Ovary (tissue), 9 donors: ENCODE measurements around the gene VAV2. TPM values are rescaled to one million over a fixed set of nuclear protein-coding genes. Genes with fewer than 3 reads are reported as not detected.
A peak's percentile ranks its signal among the peaks of the same experiment; 100 is the strongest.

ENCODE experiments used
- DNase-seq, 5 donors: peaks; one replicate each; pipeline ENCODE4 v3.0.0-alpha.2; 2019 to 2020
- H3K27ac ChIP-seq, 2 donors: fragments of 200-600 bp; one replicate each; pipeline versions ENCODE4 v1.5.1 to v1.8.0; 2019 to 2022
- H3K27me3 ChIP-seq: fragments of 200-600 bp; one replicate; pipeline ENCODE4 v1.8.0; 2022
- H3K36me3 ChIP-seq: fragments of 200-600 bp; sonication (generic); one replicate; pipeline ENCODE4 v1.5.1; 2019
- H3K4me1 ChIP-seq: one replicate; pipeline ENCODE4 v1.8.1; 2013; ENCODE audit warnings: mild to moderate bottlenecking, moderate library complexity; ENCODE audit not compliant: insufficient read depth
- H3K4me3 ChIP-seq: fragments of 200-600 bp; sonication (generic); one replicate; pipeline ENCODE4 v1.5.1; 2017
- H3K9me3 ChIP-seq, 2 donors: fragments of 200-600 bp in 1 of 2; sonication (generic) in 1 of 2; one replicate each; pipeline versions ENCODE4 v1.5.1 to v1.8.1; 2013 to 2019; ENCODE audit warnings: mild to moderate bottlenecking in 1 of 2, moderate library complexity in 1 of 2
- EP300 ChIP-seq: sonication (generic); formaldehyde crosslinking; IDR thresholded peaks from one replicate; pipeline ENCODE4 v1.6.1; 2017; ENCODE audit warnings: antibody characterized with exemption
- POLR2A ChIP-seq: fragments of 450-650 bp; IDR thresholded peaks from one replicate; pipeline ENCODE4 v1.6.1; 2017; ENCODE audit warnings: antibody characterized with exemption, mild to moderate bottlenecking, moderate library complexity
- WGBS, 3 donors: extraction: QIAGEN DNeasy Blood & Tissue Kit in 1 of 3; methylation state at CpG; one replicate each; pipeline versions ENCODE4 v1.1.5 to v1.1.7; 2013 to 2017; 5-methylcytosine and 5-hydroxymethylcytosine counted together
- intact Hi-C, 4 donors: fragments of 100-400 bp; cut with DNase I; formaldehyde crosslinking; loops; one replicate each; pipeline versions ENCODE4 v1.11.0 to v1.15.1; 2022 to 2023
- polyA plus RNA-seq, 2 donors: library from polyadenylated mRNA; stranded (reverse); fragments of 200-250 nt in 1 of 2; fragments of 350-450 nt in 1 of 2; fragmentation: Illumina TruSeq in 1 of 2; extraction: RNeasy Lipid Tissue Mini Kit (QIAGEN cat#74804) in 1 of 2; gene quantifications; one replicate each; pipeline ENCODE4 v1.2.3, GENCODE V29; 2013 to 2014
- total RNA-seq, 7 donors: library from RNA; depleted of rRNA in 2 of 7; stranded (reverse); fragments of >200 nt in 2 of 7; fragmentation: NEBNext Ultra II Directional in 3 of 7; extraction: Animal tissue kit (Norgen Biotek cat#: 25700) in 3 of 7; gene quantifications; one replicate each; pipeline versions ENCODE4 v1.1.0 to v1.2.4, GENCODE V29; 2016 to 2023
- TF ChIP-seq, protein P1 (sequence below), 3 donors: fragments of 450-650 bp in 2 of 3; fragments of 200-600 bp in 1 of 3; IDR thresholded peaks; one replicate each; pipeline versions ENCODE4 v1.5.1 to v1.8.0; 2016 to 2022; ENCODE audit warnings: antibody characterized with exemption in 3 of 3, mild to moderate bottlenecking in 1 of 3
- donor health status: DM: no; HTN: no; CAD: no; lungs with moderate emphysema.
- donor health status: DM: no; HTN: no; CAD: no.
- donor health status: Bipolar disorder and iron deficiency.
- donor health status: DM: yes; HTN: yes; CAD: no.
- donor health status: DM: no; HTN: no; CAD: no.
- donor health status: DM: yes; HTN: yes; CAD: no.

The VAV2 gene
- total and polyA plus RNA-seq, 9 donors, result 3.7 to 14.1 (median 7.8) TPM

DNA sequence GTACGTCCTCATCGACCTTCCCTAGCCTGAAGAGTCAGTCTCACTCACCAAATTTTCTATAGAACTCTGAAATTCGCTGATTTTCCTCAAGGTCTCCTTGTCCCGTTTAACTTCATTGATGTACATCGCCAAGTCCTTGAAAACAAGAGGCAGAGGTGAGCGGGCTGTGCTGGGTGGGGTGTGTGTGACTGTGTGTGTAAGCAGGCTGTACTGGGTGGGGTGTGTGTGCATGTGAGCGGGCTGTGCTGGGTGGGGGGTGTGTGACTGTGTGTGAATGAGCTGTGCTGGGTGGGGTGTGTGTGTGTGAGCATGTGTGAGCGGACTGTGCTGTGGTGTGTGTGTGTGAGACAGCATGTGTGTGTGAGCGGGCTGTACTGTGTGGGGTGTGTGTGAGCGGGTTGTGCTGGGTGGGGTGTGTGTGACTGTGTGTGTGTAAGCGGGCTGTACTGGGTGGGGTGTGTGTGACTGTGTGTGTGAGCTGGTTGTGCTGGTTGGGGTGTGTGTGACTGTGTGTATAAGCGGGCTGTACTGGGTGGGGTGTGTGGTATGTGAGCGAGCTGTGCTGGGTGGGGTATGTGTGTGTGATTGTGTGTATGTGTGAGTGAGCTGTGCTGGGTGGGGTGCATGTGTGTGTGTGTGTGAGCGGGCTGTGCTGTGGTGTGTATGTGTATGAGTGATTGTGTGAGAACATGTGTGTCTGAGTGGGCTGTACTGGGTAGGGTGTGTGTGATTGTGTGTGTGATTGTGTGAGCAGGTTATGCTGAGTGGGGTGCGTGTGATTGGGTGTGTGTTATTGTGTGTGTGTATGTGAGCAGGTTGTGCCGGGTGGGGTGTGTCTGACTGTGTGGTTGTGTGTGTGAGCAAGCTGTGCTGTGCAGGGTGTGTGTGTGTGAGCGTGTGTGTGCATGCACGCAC is 200.1 kb downstream of the VAV2 start:
- intact Hi-C loops, result loop anchor here in 3 of 4 donors (2.0 kb wide), 1 partner anchor 203 kb away; no protein-coding TSS in a partner anchor
- DNase-seq, result no peak
- no peaks in the 10 kb centered on the region for H3K9me3 ChIP-seq
- no peak overlapping the region for H3K4me3 ChIP-seq
- no peak overlapping the region for H3K27ac ChIP-seq
- H3K27me3 ChIP-seq, result no peaks in the 10 kb centered on the region
- H3K4me1 ChIP-seq, result no peaks in the 10 kb centered on the region
- TF ChIP-seq POLR2A (no peak), EP300 (no peak)
- TF ChIP-seq, protein P1, sequence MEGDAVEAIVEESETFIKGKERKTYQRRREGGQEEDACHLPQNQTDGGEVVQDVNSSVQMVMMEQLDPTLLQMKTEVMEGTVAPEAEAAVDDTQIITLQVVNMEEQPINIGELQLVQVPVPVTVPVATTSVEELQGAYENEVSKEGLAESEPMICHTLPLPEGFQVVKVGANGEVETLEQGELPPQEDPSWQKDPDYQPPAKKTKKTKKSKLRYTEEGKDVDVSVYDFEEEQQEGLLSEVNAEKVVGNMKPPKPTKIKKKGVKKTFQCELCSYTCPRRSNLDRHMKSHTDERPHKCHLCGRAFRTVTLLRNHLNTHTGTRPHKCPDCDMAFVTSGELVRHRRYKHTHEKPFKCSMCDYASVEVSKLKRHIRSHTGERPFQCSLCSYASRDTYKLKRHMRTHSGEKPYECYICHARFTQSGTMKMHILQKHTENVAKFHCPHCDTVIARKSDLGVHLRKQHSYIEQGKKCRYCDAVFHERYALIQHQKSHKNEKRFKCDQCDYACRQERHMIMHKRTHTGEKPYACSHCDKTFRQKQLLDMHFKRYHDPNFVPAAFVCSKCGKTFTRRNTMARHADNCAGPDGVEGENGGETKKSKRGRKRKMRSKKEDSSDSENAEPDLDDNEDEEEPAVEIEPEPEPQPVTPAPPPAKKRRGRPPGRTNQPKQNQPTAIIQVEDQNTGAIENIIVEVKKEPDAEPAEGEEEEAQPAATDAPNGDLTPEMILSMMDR (IDR thresholded peaks at IDR 0.05), result no peak
- H3K36me3 ChIP-seq, result no peaks in the 10 kb centered on the region
- whole genome bisulfite sequencing, 3 donors, result 85 to 92% (median 87%) methylated on average over 18 of the region's 18 CpGs

DNA sequence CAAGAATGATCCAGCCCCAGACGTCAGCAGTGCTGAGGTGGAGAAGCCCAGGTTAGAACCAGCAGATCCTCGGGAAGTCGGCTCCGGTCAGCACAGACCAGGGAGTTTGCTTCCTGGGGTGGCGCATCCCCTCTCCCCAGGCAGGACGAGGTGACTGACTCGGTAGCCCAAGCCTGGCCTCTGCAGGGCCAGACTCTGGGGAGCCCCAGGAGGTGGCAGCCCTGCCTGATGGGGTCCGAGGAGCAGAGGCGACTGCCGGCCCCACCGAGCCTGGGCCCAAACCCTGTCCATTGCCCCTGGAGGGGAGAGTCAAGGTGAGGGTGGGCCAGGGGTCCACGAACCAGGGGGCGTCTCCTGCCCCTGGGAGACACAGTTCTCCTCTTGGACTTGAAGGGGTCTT is 201.1 kb downstream of the VAV2 start:
- Histone ChIP-seq H3K4me1 (no peaks in the 10 kb centered on the region), H3K27me3 (no peaks in the 10 kb centered on the region), H3K27ac (no peak overlapping the region), H3K36me3 (no peaks in the 10 kb centered on the region), H3K4me3 (no peak overlapping the region), H3K9me3 (no peaks in the 10 kb centered on the region)
- no peak for DNase-seq
- TF ChIP-seq, protein P1 (IDR thresholded peaks at IDR 0.05), result no peak
- TF ChIP-seq POLR2A (no peak), EP300 (no peak)
- intact Hi-C loops, result loop anchor here in 1 of 4 donors (2.0 kb wide), 1 partner anchor 204 kb away; no protein-coding TSS in a partner anchor
- 92 to 95% (median 94%) methylated on average over 12 to 13 of the region's 13 CpGs for WGBS, 3 donors

DNA sequence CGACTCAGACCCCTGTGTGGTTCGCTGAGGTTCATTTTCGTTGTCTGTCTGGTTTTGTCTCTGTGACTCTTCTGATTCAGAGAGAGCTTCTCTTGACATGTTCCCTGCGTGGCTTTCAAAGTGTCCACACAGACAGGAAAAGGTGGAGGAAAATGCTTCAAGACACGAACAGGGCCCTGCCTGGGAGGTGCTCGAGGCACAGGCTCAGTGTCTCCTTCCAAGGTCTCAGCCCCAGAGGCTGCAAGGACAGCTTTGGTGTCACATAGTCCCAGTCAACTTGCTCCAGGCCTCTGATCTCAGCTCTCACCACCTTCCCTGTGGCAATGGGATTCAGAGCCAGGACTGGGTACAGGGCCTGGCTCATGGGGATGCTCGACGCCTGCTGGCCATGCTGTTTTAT is 202.3 kb downstream of the VAV2 start:
- H3K27ac ChIP-seq, result no peak overlapping the region
- H3K9me3 ChIP-seq, result no peaks in the 10 kb centered on the region
- intact Hi-C loops, result loop anchor here in 1 of 4 donors (2.0 kb wide), 1 partner anchor 205 kb away; no protein-coding TSS in a partner anchor
- H3K27me3 ChIP-seq, result no peaks in the 10 kb centered on the region
- no peak overlapping the region for H3K4me3 ChIP-seq
- 79 to 86% (median 84%) methylated on average over 8 of the region's 8 CpGs for WGBS, 3 donors
- H3K4me1 ChIP-seq, result no peaks in the 10 kb centered on the region
- DNase-seq, result no peak
- H3K36me3 ChIP-seq, result no peaks in the 10 kb centered on the region
- TF ChIP-seq POLR2A (no peak), EP300 (no peak)
- TF ChIP-seq, protein P1 (IDR thresholded peaks at IDR 0.05), result no peak

DNA sequence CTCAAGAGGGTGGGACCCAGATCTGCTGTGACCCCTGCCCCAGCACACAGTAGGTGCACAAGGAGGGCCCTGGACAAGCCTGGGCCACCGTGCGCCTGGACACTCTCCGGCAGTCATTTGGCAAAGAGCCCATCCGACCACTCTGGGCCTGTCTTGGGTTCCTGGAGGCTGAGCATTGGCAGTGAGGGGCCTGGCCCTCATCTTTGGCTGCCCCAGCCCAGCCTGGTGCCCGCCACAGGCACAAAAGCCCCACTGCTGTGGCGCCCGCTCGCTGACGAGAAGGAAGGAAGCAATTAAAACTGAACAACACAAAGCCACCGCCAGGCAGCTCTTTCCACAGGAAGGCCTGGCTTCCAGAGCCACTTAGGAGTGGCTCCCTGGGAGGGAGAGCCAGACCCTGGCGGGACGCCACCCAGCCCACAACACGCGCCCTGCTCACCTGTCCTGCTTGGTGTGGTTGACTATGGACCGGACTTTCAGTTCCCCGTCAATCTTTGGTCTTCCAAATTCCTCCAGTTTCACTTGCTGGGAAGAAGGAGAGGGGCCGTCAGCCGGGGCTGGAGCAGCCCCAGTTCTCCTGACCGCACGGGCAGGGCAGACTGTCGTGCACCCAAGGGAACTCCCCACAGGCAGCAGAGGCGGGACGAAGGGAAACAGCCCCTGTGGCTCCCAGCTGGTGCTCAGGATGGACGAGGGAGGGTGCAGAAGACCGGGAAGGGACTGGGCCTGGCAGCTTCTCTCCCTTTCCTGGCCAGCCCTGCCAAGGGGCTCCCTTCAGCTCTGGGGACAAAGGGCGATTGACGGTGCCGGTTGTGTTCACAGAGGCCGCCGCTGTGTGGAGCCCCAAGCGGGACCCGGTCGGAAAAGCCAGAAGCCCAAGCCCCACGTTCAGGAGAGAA is 203.1 kb downstream of the VAV2 start:
- intact Hi-C loops, result no loop called here
- H3K9me3 ChIP-seq, result no peaks in the 10 kb centered on the region
- DNase-seq, result peak in 1 of 5 donors; percentile 42
- no peaks in the 10 kb centered on the region for H3K27me3 ChIP-seq
- H3K27ac ChIP-seq, result no peak overlapping the region
- H3K4me3 ChIP-seq, result no peak overlapping the region
- H3K36me3 ChIP-seq, result no peaks in the 10 kb centered on the region
- WGBS, 3 donors, result 79 to 84% (median 79%) methylated on average over 33 to 34 of the region's 34 CpGs
- TF ChIP-seq, protein P1 (IDR thresholded peaks at IDR 0.05), result no peak
- no peak for TF ChIP-seq EP300
- TF ChIP-seq POLR2A, result no peak
- H3K4me1 ChIP-seq, result no peaks in the 10 kb centered on the region
